GM12865 (cell line): ENCODE results near the gene PPFIA2.

Source experiments
- DNase-seq: peaks from one replicate; pipeline ENCODE4 v3.0.0; 2010; ENCODE audit warnings: low read depth
- H3K4me3 ChIP-seq: 2 replicates; pipeline ENCODE4 v1.5.1; 2011; ENCODE audit warnings: mild to moderate bottlenecking, low read depth, low read length, control low read depth
- CTCF ChIP-seq: IDR thresholded peaks from 2 replicates; pipeline ENCODE4 v1.5.1; 2011; ENCODE audit warnings: low read length, control low read depth, low read depth, inconsistent platforms; ENCODE audit not compliant: insufficient read depth; ENCODE audit errors: missing control alignments

The PPFIA2 gene

GRCh38 chr12:81369175-81369574 lies 390.0 kb downstream of the PPFIA2 start:
- no peak for TF ChIP-seq CTCF
- H3K4me3 ChIP-seq: no peak overlapping the region
- DNase-seq: no peak

GRCh38 chr12:81365284-81365683 lies 393.9 kb downstream of the PPFIA2 start:
- no peak for TF ChIP-seq CTCF
- no peak overlapping the region for H3K4me3 ChIP-seq
- DNase-seq: no peak

DNA sequence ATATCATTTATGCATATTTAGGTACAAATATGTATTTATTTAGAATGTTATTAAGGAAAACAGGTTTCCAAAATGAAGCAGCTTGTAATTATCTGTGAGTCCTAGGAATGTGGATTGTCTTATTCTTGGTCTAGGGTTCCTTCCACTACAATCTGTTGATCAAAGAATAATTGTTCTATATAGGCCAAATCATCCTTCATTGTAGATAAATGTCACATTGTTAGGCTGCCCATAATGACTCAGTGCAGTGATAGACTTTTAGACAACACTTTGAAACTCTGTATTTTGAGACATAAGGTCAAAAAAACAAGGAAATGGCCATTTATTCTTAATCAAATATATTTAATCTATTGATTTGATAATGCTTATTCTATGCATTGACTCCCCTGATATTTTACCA lies 398.2 kb downstream of the PPFIA2 start:
- no peak for TF ChIP-seq CTCF
- H3K4me3 ChIP-seq: no peak overlapping the region
- DNase-seq: no peak

GRCh38 chr12:81359736-81360135 lies 399.4 kb downstream of the PPFIA2 start:
- no peak for TF ChIP-seq CTCF
- H3K4me3 ChIP-seq: no peak overlapping the region
- no peak for DNase-seq

GRCh38 chr12:81354327-81354932 lies 404.7 kb downstream of the PPFIA2 start:
- no peak for TF ChIP-seq CTCF
- DNase-seq: no peak
- no peak overlapping the region for H3K4me3 ChIP-seq

DNA sequence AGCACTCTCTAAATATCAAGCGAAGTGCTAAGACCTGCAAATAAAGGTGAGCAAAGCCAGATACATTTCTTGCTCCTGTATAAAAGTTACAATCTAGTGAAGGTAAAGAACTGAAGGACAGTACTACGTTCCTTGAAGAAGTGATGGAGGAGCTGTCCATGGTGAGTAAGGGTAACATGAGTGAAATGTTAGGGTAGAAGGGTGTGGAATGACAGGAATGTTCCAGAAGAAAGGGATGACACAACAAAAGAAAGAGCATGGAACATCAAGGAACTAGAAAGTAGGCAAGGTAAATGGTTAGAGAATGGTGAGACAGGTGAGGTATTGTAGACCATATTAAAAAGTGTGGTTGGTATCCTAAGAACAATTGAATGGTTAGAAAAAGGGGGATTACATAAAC lies 408.8 kb downstream of the PPFIA2 start:
- no peak overlapping the region for H3K4me3 ChIP-seq
- TF ChIP-seq CTCF: no peak
- DNase-seq: no peak

- DNase-seq: no peak
- no peak for TF ChIP-seq CTCF
- no peak overlapping the region for H3K4me3 ChIP-seq
These were observed 411.7 kb downstream of the PPFIA2 start for GRCh38 chr12:81347404-81347803.
